ENCODE data around the gene LYPD3. TPM values are rescaled to one million over a fixed set of nuclear protein-coding genes. Genes with fewer than 3 reads are reported as not detected.
A peak's percentile ranks its signal among the peaks of the same experiment; 100 is the strongest.

Gene LYPD3
- polyA plus RNA-seq, 1 of the 3 experiments (the other 2 are of a cell fraction): 4.2 TPM

GRCh38 chr19:43438291-43439031, 26.9 kb downstream of the LYPD3 start:
- no peak overlapping the region for H3K4me2 ChIP-seq
- peak overlapping the region; percentile 25 to 69; a peak in 3 of 4 replicates for H3K27ac ChIP-seq (ENCODE audit: low read depth in 2 of 2, low read length in 1 of 2)
- DNase-seq: peak; percentile 80
- no peaks in the 10 kb centered on the region for H3K79me2 ChIP-seq (ENCODE audit: insufficient read depth)
- CTCF ChIA-PET: interaction anchor here (0.6 to 19.6 kb wide), 4 partner anchors 9 to 110 kb away, joined by 3 to 632 read pairs (median 10); partner anchors contain the start of genes ETHE1 and ZNF575
- H3K36me3 ChIP-seq (replicated peaks in 1 of 2; ENCODE audit: control insufficient read depth in 1 of 2, insufficient read depth in 2 of 2, low read length in 1 of 2): no peaks in the 10 kb centered on the region
- no peaks in the 10 kb centered on the region for H3K9me2 ChIP-seq
- no peak overlapping the region for H3K4me3 ChIP-seq (ENCODE audit: low read depth in 2 of 2, low read length in 1 of 2)
- no peaks in the 10 kb centered on the region for H3K9me3 ChIP-seq
- H3K4me1 ChIP-seq (ENCODE audit: control insufficient read depth in 1 of 2, insufficient read depth in 2 of 2, low read depth in 1 of 2, low read length in 1 of 2): peaks cover 0 to 7% of the 10 kb centered on the region in 2 experiments; a peak in 1 of 4 replicates
- 1% methylated on average over 7 of the region's 9 CpGs for WGBS (ENCODE audit: low lambda C conversion rate)
- POLR2A ChIA-PET: interaction anchor here (1.3 kb wide), 1 partner anchor 81 kb away, joined by 4 read pairs; no protein-coding TSS in a partner anchor
- peaks cover 14% of the 10 kb centered on the region for H3F3A ChIP-seq (replicated peaks; ENCODE audit: insufficient read depth)
- H3K27me3 ChIP-seq (ENCODE audit: insufficient read depth): peaks cover 21% of the 10 kb centered on the region; the same call in 1 of the 2 replicates
- no peak overlapping the region for H3K9ac ChIP-seq
- peaks cover 3% of the 10 kb centered on the region; the same call in 1 of the 2 replicates for H4K20me1 ChIP-seq (ENCODE audit: insufficient read depth)
- no peak overlapping the region for H2AFZ ChIP-seq (ENCODE audit: low read depth)
- TF ChIP-seq GATA2 (CRISPR knock-in tag; IDR thresholded peaks at IDR 0.05) (peak; percentile 58), RXRA (IDR thresholded peaks at IDR 0.05; ENCODE audit: borderline replicate concordance, low read depth) (no peak), USF1 (IDR thresholded peaks at IDR 0.05; ENCODE audit: borderline replicate concordance, low read depth) (0 out of 2 replicates have a peak, but pooled peaks have one; percentile 26), POLR2AphosphoS5 (IDR thresholded peaks at IDR 0.05; ENCODE audit: low read depth, low read length) (peak; percentile 85), NFIC (IDR thresholded peaks at IDR 0.05; ENCODE audit: borderline replicate concordance) (peak; percentile 84; the same call in 1 of the 2 replicates), RCOR1 (IDR thresholded peaks at IDR 0.05; ENCODE audit: low read length) (peak; percentile 78), FOXJ3 (CRISPR knock-in tag; IDR thresholded peaks at IDR 0.05) (peak; percentile 65; the same call in 1 of the 2 replicates), GABPA (IDR thresholded peaks at IDR 0.05; ENCODE audit: low read depth) (0 out of 2 replicates have a peak, but pooled peaks have one; percentile 19), TCF12 (IDR thresholded peaks at IDR 0.05) (peak; percentile 99), SIN3A (IDR thresholded peaks at IDR 0.05; ENCODE audit: borderline replicate concordance, low read depth, low read length) (peak; percentile 87; the same call in 1 of the 2 replicates), FOSL2 (IDR thresholded peaks at IDR 0.05; ENCODE audit: borderline replicate concordance, low read depth) (peak; percentile 71; the same call in 1 of the 2 replicates), MXI1 (IDR thresholded peaks at IDR 0.05; ENCODE audit: low read depth, low read length) (no peak), TEAD4 (IDR thresholded peaks at IDR 0.05; ENCODE audit: borderline replicate concordance, insufficient read depth) (peak; percentile 31), TAF1 (IDR thresholded peaks at IDR 0.05; ENCODE audit: borderline replicate concordance, low read depth, low read length) (no peak), JUND (IDR thresholded peaks at IDR 0.05) (peak; percentile 79), CHD2 (IDR thresholded peaks at IDR 0.05; ENCODE audit: low read length, partially characterized antibody) (peak; percentile 85), ZBTB33 (IDR thresholded peaks at IDR 0.05; ENCODE audit: borderline replicate concordance, low read depth) (no peak), EZH2phosphoT487 (IDR thresholded peaks at IDR 0.05; ENCODE audit: borderline replicate concordance, low read depth) (no peak), MAX (IDR thresholded peaks at IDR 0.05; ENCODE audit: low read depth) (0 out of 2 replicates have a peak, but pooled peaks have one; percentile 22), SMC3 (IDR thresholded peaks at IDR 0.05; ENCODE audit: low read depth, low read length) (no peak), NRF1 (IDR thresholded peaks at IDR 0.05; ENCODE audit: low read depth, low read length) (no peak), YY1 (IDR thresholded peaks at IDR 0.05; ENCODE audit: low read depth) (no peak), REST (IDR thresholded peaks at IDR 0.05; ENCODE audit: low read depth, low read length) (no peak), RAD21 (IDR thresholded peaks at IDR 0.05; ENCODE audit: low read length) (no peak), CTCF (IDR thresholded peaks at IDR 0.05) (no peak)

Data from SK-N-SH (cell line).